ENCODE measurements around the gene PTBP1. TPM values are rescaled to one million over a fixed set of nuclear protein-coding genes. Genes with fewer than 3 reads are reported as not detected.

The PTBP1 gene
- total and polyA plus RNA-seq, 9 of the 15 experiments (the other 6 are each of a cell fraction or from before 2014, with no cell fraction given) = 14.0 to 759 (median 234) TPM

DNA sequence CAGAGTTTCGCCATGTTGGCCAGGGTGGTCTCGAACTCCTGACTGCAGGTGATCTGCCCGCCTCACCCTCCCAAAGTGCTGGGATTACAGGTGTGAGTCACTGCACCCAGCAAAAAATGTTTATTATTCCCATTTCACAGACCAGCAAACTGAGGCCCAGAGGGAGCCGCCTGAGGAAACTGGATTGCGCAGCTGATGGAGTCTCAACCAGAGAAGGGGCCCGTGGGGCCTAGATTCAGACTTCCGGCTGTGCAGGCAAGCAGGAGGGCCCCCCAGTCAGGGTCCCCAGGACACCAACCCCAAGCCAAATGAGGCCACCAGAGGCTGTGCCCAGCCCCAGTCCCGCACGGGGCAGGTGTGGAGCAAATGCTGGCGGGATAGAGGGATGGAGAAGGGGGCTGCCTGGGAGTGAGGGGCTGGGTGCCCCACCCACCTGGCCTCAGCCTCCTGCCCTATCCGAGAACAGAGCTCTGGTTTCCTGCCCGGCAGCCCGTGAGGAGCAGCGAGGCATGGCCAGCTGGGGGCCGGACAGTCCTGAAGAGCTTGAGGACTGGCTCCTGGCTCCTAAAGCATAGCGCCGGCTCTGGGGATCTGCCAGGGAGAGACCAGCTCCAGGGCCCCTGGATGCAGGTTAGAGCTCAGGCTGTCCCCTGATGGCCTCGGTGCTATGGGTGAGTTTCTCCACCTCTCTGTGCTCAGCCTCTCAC lies 24.4 kb upstream of the PTBP1 start (continued):
- TF ChIP-seq MAZ (CRISPR knock-in tag; conservative IDR thresholded peaks at IDR 0.05 in 1 of 2, IDR thresholded peaks at IDR 0.05 in 1 of 2) = no peak
- peak; percentile 22 for TF ChIP-seq PCBP1 (IDR thresholded peaks at IDR 0.05; ENCODE audit: low read depth, low read length, poor library complexity, severe bottlenecking)
- TF ChIP-seq ZFX (CRISPR knock-in tag; IDR thresholded peaks at IDR 0.05) = no peak
- no peak for TF ChIP-seq ARID1B (IDR thresholded peaks at IDR 0.05)
- TF ChIP-seq PML (IDR thresholded peaks at IDR 0.05; ENCODE audit: low read length) = no peak
- TF ChIP-seq HDAC2 (IDR thresholded peaks at IDR 0.05) = peak; percentile 44; the same call in 1 of the 2 replicates
- TF ChIP-seq MIER1 (IDR thresholded peaks at IDR 0.05; ENCODE audit: low read depth) = no peak
- no peak for TF ChIP-seq CREBBP (IDR thresholded peaks at IDR 0.05; ENCODE audit: low read depth, low read length)
- TF ChIP-seq SRSF3 (IDR thresholded peaks at IDR 0.05; ENCODE audit: insufficient read depth, low read length) = no peak
- no peak for TF ChIP-seq ZNF197 (CRISPR knock-in tag; IDR thresholded peaks at IDR 0.05; ENCODE audit: low read depth)
- TF ChIP-seq KDM1A (IDR thresholded peaks at IDR 0.05) = peak; percentile 77 to 86
- TF ChIP-seq RBM25 (IDR thresholded peaks at IDR 0.05; ENCODE audit: low read depth, low read length, severe bottlenecking) = peak; percentile 58
- no peak for TF ChIP-seq YY1 (IDR thresholded peaks at IDR 0.05; ENCODE audit: borderline replicate concordance in 1 of 3, control insufficient read depth in 1 of 3, extremely low read depth in 1 of 3, insufficient read depth in 3 of 3, insufficient read length in 1 of 3, insufficient replicate concordance in 2 of 3, low read depth in 1 of 3, low read length in 2 of 3)
- no peak for TF ChIP-seq HMGN3 (IDR thresholded peaks at IDR 0.05; ENCODE audit: borderline replicate concordance, extremely low read depth, insufficient read length, low read depth, low read length)
- no peak for TF ChIP-seq RBM39 (optimal IDR thresholded peaks at IDR 0.05; ENCODE audit: low read depth, low read length)
- no peak for TF ChIP-seq MXI1 (IDR thresholded peaks at IDR 0.05; ENCODE audit: low read depth, low read length)
- TF ChIP-seq YBX1 (IDR thresholded peaks at IDR 0.05) = no peak
- no peak for TF ChIP-seq NR2F6 (CRISPR knock-in tag; IDR thresholded peaks at IDR 0.05)
- peak; percentile 95 for TF ChIP-seq BCOR (IDR thresholded peaks at IDR 0.05)
- no peak for TF ChIP-seq PHF21A (IDR thresholded peaks at IDR 0.05; ENCODE audit: borderline replicate concordance, low read depth)
- TF ChIP-seq POLR2H (tag; IDR thresholded peaks at IDR 0.05; ENCODE audit: low read depth) = no peak
- TF ChIP-seq RFX5 (IDR thresholded peaks at IDR 0.05; ENCODE audit: low read depth, low read length) = no peak
- TF ChIP-seq BCL6 (CRISPR knock-in tag; IDR thresholded peaks at IDR 0.05) = no peak
- TF ChIP-seq, protein P1, sequence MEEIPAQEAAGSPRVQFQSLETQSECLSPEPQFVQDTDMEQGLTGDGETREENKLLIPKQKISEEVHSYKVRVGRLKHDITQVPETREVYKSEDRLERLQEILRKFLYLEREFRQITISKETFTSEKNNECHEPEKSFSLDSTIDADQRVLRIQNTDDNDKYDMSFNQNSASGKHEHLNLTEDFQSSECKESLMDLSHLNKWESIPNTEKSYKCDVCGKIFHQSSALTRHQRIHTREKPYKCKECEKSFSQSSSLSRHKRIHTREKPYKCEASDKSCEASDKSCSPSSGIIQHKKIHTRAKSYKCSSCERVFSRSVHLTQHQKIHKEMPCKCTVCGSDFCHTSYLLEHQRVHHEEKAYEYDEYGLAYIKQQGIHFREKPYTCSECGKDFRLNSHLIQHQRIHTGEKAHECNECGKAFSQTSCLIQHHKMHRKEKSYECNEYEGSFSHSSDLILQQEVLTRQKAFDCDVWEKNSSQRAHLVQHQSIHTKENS (CRISPR knock-in tag; IDR thresholded peaks at IDR 0.05) = no peak
- TF ChIP-seq ZNF551 (CRISPR knock-in tag; IDR thresholded peaks at IDR 0.05) = no peak
- TF ChIP-seq, protein P2, sequence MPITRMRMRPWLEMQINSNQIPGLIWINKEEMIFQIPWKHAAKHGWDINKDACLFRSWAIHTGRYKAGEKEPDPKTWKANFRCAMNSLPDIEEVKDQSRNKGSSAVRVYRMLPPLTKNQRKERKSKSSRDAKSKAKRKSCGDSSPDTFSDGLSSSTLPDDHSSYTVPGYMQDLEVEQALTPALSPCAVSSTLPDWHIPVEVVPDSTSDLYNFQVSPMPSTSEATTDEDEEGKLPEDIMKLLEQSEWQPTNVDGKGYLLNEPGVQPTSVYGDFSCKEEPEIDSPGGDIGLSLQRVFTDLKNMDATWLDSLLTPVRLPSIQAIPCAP (CRISPR knock-in tag; IDR thresholded peaks at IDR 0.05; ENCODE audit: borderline replicate concordance) = no peak
- TF ChIP-seq RAD21 (CRISPR knock-in tag; conservative IDR thresholded peaks at IDR 0.05 in 1 of 2, IDR thresholded peaks at IDR 0.05 in 1 of 2) = no peak
- no peak for TF ChIP-seq KDM2B (CRISPR knock-in tag; IDR thresholded peaks at IDR 0.05)
- no peak for TF ChIP-seq ZNF232 (CRISPR knock-in tag; IDR thresholded peaks at IDR 0.05)

Measured in K562 (cell line).